Endodermal cell (in vitro differentiated cells): ENCODE data around the gene GRIK4. TPM values are rescaled to one million over a fixed set of nuclear protein-coding genes. Genes with fewer than 3 reads are reported as not detected.

Experiments
- DNase-seq: peaks from one replicate; pipeline ENCODE4 v3.0.0-alpha.2; 2017
- H3K27ac ChIP-seq: 2 replicates; pipeline ENCODE4 v1.5.1; 2013; ENCODE audit warnings: mild to moderate bottlenecking, low read depth, low read length, moderate library complexity
- H3K27me3 ChIP-seq: 2 replicates; pipeline ENCODE4 v1.6.1; 2013; ENCODE audit warnings: mild to moderate bottlenecking, low read length, moderate library complexity; ENCODE audit not compliant: insufficient read depth, control insufficient read depth, poor library complexity, severe bottlenecking
- H3K36me3 ChIP-seq: 2 replicates; pipeline ENCODE4 v1.7.0; 2013; ENCODE audit warnings: mild to moderate bottlenecking, low read length, moderate library complexity; ENCODE audit not compliant: control insufficient read depth, insufficient read depth
- H3K4me1 ChIP-seq: one replicate; pipeline ENCODE4 v1.7.0; 2013; ENCODE audit warnings: low read length; ENCODE audit not compliant: control insufficient read depth, insufficient read depth
- H3K4me3 ChIP-seq: 2 replicates; pipeline ENCODE4 v1.5.1; 2013; ENCODE audit warnings: mild to moderate bottlenecking, low read length, moderate library complexity
- H3K9ac ChIP-seq: 2 replicates; pipeline ENCODE4 v1.6.1; 2013; ENCODE audit warnings: mild to moderate bottlenecking, low read length, moderate library complexity; ENCODE audit not compliant: poor library complexity, severe bottlenecking; ENCODE audit errors: extremely low read depth
- H3K9me3 ChIP-seq: 2 replicates; pipeline ENCODE4 v1.6.1; 2013; ENCODE audit warnings: mild to moderate bottlenecking, low read length, moderate library complexity; ENCODE audit not compliant: control insufficient read depth
- H3K27ac Mint-ChIP-seq: 2 replicates; pipeline ENCODE4 v1.8.0; 2020; ENCODE audit warnings: mixed read lengths
- H3K27me3 Mint-ChIP-seq: 2 replicates; pipeline ENCODE4 v1.8.0; 2021; ENCODE audit warnings: mild to moderate bottlenecking, mixed read lengths; ENCODE audit not compliant: insufficient read depth
- H3K36me3 Mint-ChIP-seq: 2 replicates; pipeline ENCODE4 v1.8.0; 2020; ENCODE audit warnings: low read depth, mixed read lengths
- H3K4me1 Mint-ChIP-seq: 2 replicates; pipeline ENCODE4 v1.8.0; 2020; ENCODE audit warnings: mixed read lengths
- H3K4me3 Mint-ChIP-seq: 2 replicates; pipeline ENCODE4 v1.8.0; 2020; ENCODE audit warnings: mild to moderate bottlenecking, moderate library complexity, mixed read lengths
- H3K9me3 Mint-ChIP-seq: 2 replicates; pipeline ENCODE4 v1.8.0; 2020; ENCODE audit warnings: mild to moderate bottlenecking, mixed read lengths
- WGBS, 2 experiments: methylation state at CpG; one replicate each; pipeline versions ENCODE4 v1.1.5 to v1.1.7; 2013; ENCODE audit warnings: missing lambda C conversion rate in 2 of 2, mixed read lengths in 1 of 2; ENCODE audit not compliant: insufficient coverage in 1 of 2, insufficient read length in 1 of 2; 5-methylcytosine and 5-hydroxymethylcytosine counted together
- total RNA-seq, 2 donors: library from RNA; stranded (reverse); fragmentation: NEBNext Ultra II Directional in 1 of 2; extraction: Animal tissue kit (Norgen Biotek cat#: 25700) in 1 of 2; gene quantifications; 2 replicates in 1 of 2; 3 replicates in 1 of 2; pipeline ENCODE4 v1.2.1, GENCODE V29; 2021
- TF ChIP-seq, protein P1 (sequence below): fragments of 200-600 bp; sonication (generic); conservative IDR thresholded peaks from 2 replicates; pipeline ENCODE4 v1.5.0; 2021; ENCODE audit warnings: antibody characterized with exemption, mild to moderate bottlenecking

The GRIK4 gene
- total RNA-seq, 2 donors from 2014 or later, result 1.7 to 3.5 TPM

DNA sequence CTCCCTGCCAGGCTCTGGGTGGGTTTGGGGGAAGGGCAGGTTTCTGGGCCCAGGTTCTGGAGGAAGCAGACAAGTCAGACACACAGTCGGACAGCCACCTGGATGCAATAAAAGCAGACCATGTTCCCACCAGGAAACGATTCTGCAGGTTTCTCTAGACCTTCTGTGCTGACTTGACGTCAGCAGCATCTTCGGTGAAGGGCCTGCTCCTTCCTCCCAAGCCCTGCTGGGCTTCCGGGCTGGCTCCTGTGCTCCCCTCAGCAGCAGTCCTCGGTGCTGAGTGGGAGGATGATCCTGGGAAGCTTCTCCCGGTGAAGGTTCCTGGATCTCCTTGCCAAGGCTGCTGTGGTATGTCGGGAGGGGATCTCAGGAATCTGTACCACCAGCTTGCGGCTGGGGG lies 240.0 kb downstream of the GRIK4 start:
- no peak overlapping the region for H3K27ac ChIP-seq
- 87% methylated on average over 7 to 9 of the region's 9 CpGs for WGBS, 2 experiments
- no peaks in the 10 kb centered on the region for H3K4me1 ChIP-seq
- Mint-ChIP-seq H3K27ac (no peak overlapping the region), H3K36me3 (no peaks in the 10 kb centered on the region), H3K27me3 (peaks cover 3% of the 10 kb centered on the region), H3K4me1 (peaks cover 9% of the 10 kb centered on the region), H3K9me3 (no peaks in the 10 kb centered on the region), H3K4me3 (no peak overlapping the region)
- no peaks in the 10 kb centered on the region for H3K9me3 ChIP-seq
- TF ChIP-seq, protein P1, sequence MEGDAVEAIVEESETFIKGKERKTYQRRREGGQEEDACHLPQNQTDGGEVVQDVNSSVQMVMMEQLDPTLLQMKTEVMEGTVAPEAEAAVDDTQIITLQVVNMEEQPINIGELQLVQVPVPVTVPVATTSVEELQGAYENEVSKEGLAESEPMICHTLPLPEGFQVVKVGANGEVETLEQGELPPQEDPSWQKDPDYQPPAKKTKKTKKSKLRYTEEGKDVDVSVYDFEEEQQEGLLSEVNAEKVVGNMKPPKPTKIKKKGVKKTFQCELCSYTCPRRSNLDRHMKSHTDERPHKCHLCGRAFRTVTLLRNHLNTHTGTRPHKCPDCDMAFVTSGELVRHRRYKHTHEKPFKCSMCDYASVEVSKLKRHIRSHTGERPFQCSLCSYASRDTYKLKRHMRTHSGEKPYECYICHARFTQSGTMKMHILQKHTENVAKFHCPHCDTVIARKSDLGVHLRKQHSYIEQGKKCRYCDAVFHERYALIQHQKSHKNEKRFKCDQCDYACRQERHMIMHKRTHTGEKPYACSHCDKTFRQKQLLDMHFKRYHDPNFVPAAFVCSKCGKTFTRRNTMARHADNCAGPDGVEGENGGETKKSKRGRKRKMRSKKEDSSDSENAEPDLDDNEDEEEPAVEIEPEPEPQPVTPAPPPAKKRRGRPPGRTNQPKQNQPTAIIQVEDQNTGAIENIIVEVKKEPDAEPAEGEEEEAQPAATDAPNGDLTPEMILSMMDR, result no peak
- DNase-seq, result no peak
- H3K9ac ChIP-seq, result no peak overlapping the region
- no peaks in the 10 kb centered on the region for H3K36me3 ChIP-seq
- H3K4me3 ChIP-seq, result no peak overlapping the region
- H3K27me3 ChIP-seq, result no peaks in the 10 kb centered on the region

DNA sequence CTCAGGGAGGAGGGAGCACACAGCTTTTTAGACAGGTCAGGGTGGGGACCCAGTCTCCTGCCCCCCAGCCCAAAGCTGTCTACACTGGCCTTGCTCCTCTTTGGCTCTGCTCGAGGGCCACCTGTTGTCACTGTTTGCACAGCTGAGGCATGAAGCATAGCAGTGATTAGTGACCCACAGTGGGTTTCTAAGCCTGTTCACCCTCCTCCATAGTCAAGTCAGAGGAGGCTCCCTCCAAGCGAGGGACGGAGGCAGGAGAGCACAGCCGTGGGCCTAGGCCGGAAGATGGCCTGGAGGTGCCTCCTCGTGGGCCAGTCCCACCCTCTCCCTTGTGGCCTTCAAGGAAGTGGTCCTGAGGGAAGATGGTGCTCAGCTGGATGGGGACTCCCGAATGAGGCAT lies 241.1 kb downstream of the GRIK4 start:
- DNase-seq, result no peak
- H3K4me3 Mint-ChIP-seq, result no peak overlapping the region
- Histone ChIP-seq H3K9me3 (no peaks in the 10 kb centered on the region), H3K9ac (no peak overlapping the region), H3K4me3 (no peak overlapping the region), H3K4me1 (no peaks in the 10 kb centered on the region), H3K36me3 (no peaks in the 10 kb centered on the region), H3K27me3 (no peaks in the 10 kb centered on the region), H3K27ac (no peak overlapping the region)
- TF ChIP-seq, protein P1, result no peak
- H3K4me1 Mint-ChIP-seq, result peaks cover 9% of the 10 kb centered on the region
- H3K27ac Mint-ChIP-seq, result no peak overlapping the region
- 88 to 100% methylated on average over 1 to 7 of the region's 7 CpGs for WGBS, 2 experiments
- H3K27me3 Mint-ChIP-seq, result peaks cover 3% of the 10 kb centered on the region
- no peaks in the 10 kb centered on the region for H3K9me3 Mint-ChIP-seq
- no peaks in the 10 kb centered on the region for H3K36me3 Mint-ChIP-seq

DNA sequence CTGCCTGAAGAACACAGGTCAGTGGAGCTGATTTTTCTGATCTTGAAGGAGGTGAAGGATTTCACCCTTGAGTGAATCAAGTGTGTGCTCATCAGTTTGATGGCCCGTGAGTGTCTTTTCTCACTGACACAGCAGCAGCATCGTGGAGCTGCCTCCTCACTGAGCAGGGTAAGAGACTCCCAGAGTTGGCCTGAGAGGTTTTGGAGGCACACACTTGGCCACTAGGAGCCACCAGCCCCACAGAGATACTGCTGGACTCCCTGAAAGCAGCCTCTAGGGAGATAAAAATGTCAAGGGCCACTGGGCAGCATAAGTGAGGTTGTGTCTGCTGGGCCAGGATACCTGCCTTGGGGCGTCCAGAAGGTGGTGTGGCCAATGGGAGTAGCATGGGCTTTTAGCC lies 245.4 kb downstream of the GRIK4 start:
- TF ChIP-seq, protein P1, result peak; percentile 58
- Mint-ChIP-seq H3K36me3 (no peaks in the 10 kb centered on the region), H3K4me1 (peaks cover 7% of the 10 kb centered on the region), H3K27me3 (peaks cover 3% of the 10 kb centered on the region), H3K4me3 (no peak overlapping the region), H3K9me3 (no peaks in the 10 kb centered on the region), H3K27ac (no peak overlapping the region)
- DNase-seq, result peak; percentile 65
- no peaks in the 10 kb centered on the region for H3K36me3 ChIP-seq
- no peaks in the 10 kb centered on the region for H3K9me3 ChIP-seq
- H3K4me3 ChIP-seq, result no peak overlapping the region
- 83 to 86% methylated on average over 2 to 3 of the region's 3 CpGs for whole genome bisulfite sequencing, 2 experiments
- H3K27ac ChIP-seq, result no peak overlapping the region
- H3K27me3 ChIP-seq, result no peaks in the 10 kb centered on the region
- H3K4me1 ChIP-seq, result peaks cover 4% of the 10 kb centered on the region
- H3K9ac ChIP-seq, result no peak overlapping the region
